Colonic mucosa (tissue), 4 donors: Measurements from ENCODE around the gene GBF1. TPM values are rescaled to one million over a fixed set of nuclear protein-coding genes. Genes with fewer than 3 reads are reported as not detected.

ENCODE experiments used
- DNase-seq: peaks from one replicate; pipeline ENCODE4 v3.0.0-alpha.2; 2020
- H3K27ac ChIP-seq: fragments of 200-600 bp; one replicate; pipeline ENCODE4 v1.8.0; 2021
- H3K27me3 ChIP-seq: fragments of 200-600 bp; one replicate; pipeline ENCODE4 v1.8.0; 2021
- H3K36me3 ChIP-seq: fragments of 200-600 bp; one replicate; pipeline ENCODE4 v1.8.0; 2021
- H3K4me1 ChIP-seq: fragments of 200-600 bp; one replicate; pipeline ENCODE4 v1.8.0; 2021; ENCODE audit warnings: mild to moderate bottlenecking
- H3K4me3 ChIP-seq: fragments of 200-600 bp; one replicate; pipeline ENCODE4 v1.8.0; 2021
- H3K9ac ChIP-seq, 2 donors: one replicate each; pipeline ENCODE4 v1.7.0; 2013; ENCODE audit warnings: control low read depth in 2 of 2, low read depth in 2 of 2, low read length in 2 of 2
- H3K9me3 ChIP-seq: fragments of 200-600 bp; one replicate; pipeline ENCODE4 v1.8.0; 2021
- CTCF ChIP-seq: fragments of 200-600 bp; IDR thresholded peaks from one replicate; pipeline ENCODE4 v1.8.0; 2022; ENCODE audit warnings: antibody characterized with exemption, mild to moderate bottlenecking
- intact Hi-C: fragments of 100-400 bp; cut with DNase I; formaldehyde crosslinking; loops from one replicate; pipeline ENCODE4 v1.14.1; 2022
- total RNA-seq, 2 donors: library from RNA; stranded (reverse); fragmentation: NEBNext Ultra II Directional in 1 of 2; extraction: Animal tissue kit (Norgen Biotek cat#: 25700) in 1 of 2; gene quantifications; one replicate each; pipeline ENCODE4 v1.2.1, GENCODE V29; 2021
- donor health status: healthy.
- donor health status: DM: no; HTN: no; CAD: no.
- donor health status: DM: no; HTN: no; CAD: no.

GBF1 gene
- total RNA-seq, 2 donors from 2014 or later: 59.8 to 73.4 TPM

GRCh38 chr10:102424145-102424544 lies 178.8 kb downstream of the GBF1 start:
- TF ChIP-seq CTCF: no peak
- Histone ChIP-seq H3K36me3 (no peaks in the 10 kb centered on the region), H3K4me1 (peaks cover 15% of the 10 kb centered on the region), H3K9ac (no peak overlapping the region), H3K27me3 (no peaks in the 10 kb centered on the region), H3K4me3 (no peak overlapping the region), H3K9me3 (no peaks in the 10 kb centered on the region), H3K27ac (no peak overlapping the region)
- DNase-seq: no peak
- intact Hi-C loops: loop anchor here (5.0 kb wide), 1 partner anchor 58 kb away; no protein-coding TSS in a partner anchor

GRCh38 chr10:102424916-102425315 lies 179.6 kb downstream of the GBF1 start:
- intact Hi-C loops: loop anchor here (5.0 kb wide), 1 partner anchor 57 kb away; no protein-coding TSS in a partner anchor
- Histone ChIP-seq H3K36me3 (no peaks in the 10 kb centered on the region), H3K9me3 (no peaks in the 10 kb centered on the region), H3K9ac (no peak overlapping the region), H3K27ac (no peak overlapping the region), H3K27me3 (no peaks in the 10 kb centered on the region), H3K4me1 (peaks cover 8% of the 10 kb centered on the region), H3K4me3 (no peak overlapping the region)
- no peak for TF ChIP-seq CTCF
- no peak for DNase-seq

- intact Hi-C loops: no loop called here
- Histone ChIP-seq H3K9me3 (no peaks in the 10 kb centered on the region), H3K4me1 (peaks cover 4% of the 10 kb centered on the region), H3K4me3 (no peak overlapping the region), H3K9ac (no peak overlapping the region), H3K36me3 (no peaks in the 10 kb centered on the region), H3K27me3 (no peaks in the 10 kb centered on the region), H3K27ac (no peak overlapping the region)
- TF ChIP-seq CTCF: no peak
- DNase-seq: no peak
Observed at GRCh38 chr10:102425444-102425843, 180.1 kb downstream of the GBF1 start.

GRCh38 chr10:102426803-102427287 lies 181.5 kb downstream of the GBF1 start:
- Histone ChIP-seq H3K9me3 (no peaks in the 10 kb centered on the region), H3K27ac (no peak overlapping the region), H3K36me3 (no peaks in the 10 kb centered on the region), H3K9ac (no peak overlapping the region), H3K4me3 (no peak overlapping the region), H3K4me1 (peaks cover 7% of the 10 kb centered on the region), H3K27me3 (no peaks in the 10 kb centered on the region)
- no peak for TF ChIP-seq CTCF
- intact Hi-C loops: no loop called here
- no peak for DNase-seq

- no peak for TF ChIP-seq CTCF
- Histone ChIP-seq H3K4me3 (no peak overlapping the region), H3K9me3 (no peaks in the 10 kb centered on the region), H3K4me1 (peaks cover 4% of the 10 kb centered on the region), H3K27me3 (no peaks in the 10 kb centered on the region), H3K9ac (no peak overlapping the region), H3K36me3 (no peaks in the 10 kb centered on the region), H3K27ac (no peak overlapping the region)
- intact Hi-C loops: no loop called here
- no peak for DNase-seq
Observed at GRCh38 chr10:102429468-102429867, 184.1 kb downstream of the GBF1 start.
